HG03196 (cell line): ENCODE results near the gene ACSL4.
"Not testable (repeated sequence)": the region's sequence is repeated elsewhere in the genome, so short reads cannot be mapped to it uniquely, and the experiment has no call there.

Experiments used
- ATAC-seq: cut with Tn5 transposase; IDR thresholded peaks from one replicate; pipeline ENCODE4 v1.9.1; 2021; ENCODE audit not compliant: unreplicated experiment

Gene ACSL4

GRCh38 chrX:109732807-109733612 lies at the start of gene ACSL4:
Gene ACSL4 (minus strand): TSS chrX:109733257. CDS start chrX:109683363, 49,894 bp downstream.
- ATAC-seq, result peak; percentile 83

DNA sequence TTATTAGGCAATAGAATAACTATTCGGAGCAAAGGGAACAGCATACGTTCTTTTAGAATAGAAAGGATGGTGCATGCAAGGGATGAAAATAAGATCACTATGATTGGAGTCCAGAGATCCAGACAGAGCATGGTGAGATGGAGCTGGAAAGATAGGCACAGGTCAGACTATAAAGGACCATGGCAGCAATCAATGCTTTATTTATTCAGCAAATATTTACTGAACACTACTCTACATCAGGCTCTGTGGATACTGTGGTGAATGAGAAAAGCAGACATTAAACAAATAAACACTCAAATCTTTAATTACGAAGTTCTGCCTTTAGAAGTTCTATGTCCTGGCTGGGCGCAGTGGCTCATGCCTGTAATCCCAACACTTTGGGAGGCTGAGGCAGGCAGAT lies 44.7 kb upstream of the ACSL4 start:
- ATAC-seq, result no peak

GRCh38 chrX:109776986-109777385 lies 43.9 kb upstream of the ACSL4 start:
- ATAC-seq, result no peak

DNA sequence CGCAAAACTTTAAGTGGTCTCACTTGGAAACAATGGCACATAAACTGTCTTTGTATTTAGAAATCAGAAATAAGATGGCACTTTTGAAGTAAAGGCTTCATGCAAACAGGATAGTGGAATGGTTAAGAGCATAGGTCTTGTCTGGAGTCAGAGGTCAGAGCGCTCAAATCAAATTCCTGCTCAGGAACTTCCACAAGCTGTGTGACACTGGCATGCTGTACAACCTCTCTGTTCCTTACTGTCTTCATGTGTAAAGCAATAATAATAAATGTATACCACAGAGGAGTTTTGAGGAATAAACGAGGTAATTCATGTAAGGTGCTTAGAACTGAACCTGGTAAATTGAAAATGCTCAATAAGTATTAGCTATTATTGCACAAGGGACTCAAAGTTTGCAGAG lies 43.4 kb upstream of the ACSL4 start:
- no peak for ATAC-seq

- ATAC-seq, result no peak
These were observed 42.3 kb upstream of the ACSL4 start for GRCh38 chrX:109775386-109775785.

DNA sequence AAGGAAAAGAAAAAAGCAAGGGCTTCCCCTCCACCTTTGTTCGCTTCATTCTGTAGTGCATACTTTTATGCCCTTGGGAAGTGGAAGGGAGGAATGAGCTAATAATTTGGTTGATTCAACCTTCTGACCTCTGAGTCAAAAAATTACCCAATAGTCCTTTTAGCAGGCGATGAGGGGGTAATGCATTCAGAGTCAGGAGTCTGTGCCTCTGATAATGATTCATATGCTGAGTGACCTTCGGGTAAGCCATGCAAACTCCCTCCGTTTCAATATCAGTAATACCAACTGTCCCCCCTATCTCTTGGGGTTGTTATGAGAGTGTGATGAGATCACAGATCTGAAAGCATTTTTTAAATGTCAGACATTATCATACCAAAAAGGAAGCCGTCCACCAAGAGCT lies 41.6 kb upstream of the ACSL4 start:
- peak; percentile 99 for ATAC-seq

GRCh38 chrX:109774136-109774535 lies 41.1 kb upstream of the ACSL4 start:
- ATAC-seq, result no peak

GRCh38 chrX:109773374-109773773 lies 40.3 kb upstream of the ACSL4 start:
- no peak for ATAC-seq

GRCh38 chrX:109770780-109771179 lies 37.7 kb upstream of the ACSL4 start:
- no peak for ATAC-seq

- no peak for ATAC-seq
These were observed 27.8 kb upstream of the ACSL4 start for GRCh38 chrX:109760922-109761250.

- ATAC-seq, result no peak
These were observed 27.3 kb upstream of the ACSL4 start for GRCh38 chrX:109760209-109760921.

- no peak for ATAC-seq
These were observed 20.2 kb upstream of the ACSL4 start for GRCh38 chrX:109753256-109753655.

- no peak for ATAC-seq
These were observed 18.6 kb upstream of the ACSL4 start for GRCh38 chrX:109751698-109752097.

DNA sequence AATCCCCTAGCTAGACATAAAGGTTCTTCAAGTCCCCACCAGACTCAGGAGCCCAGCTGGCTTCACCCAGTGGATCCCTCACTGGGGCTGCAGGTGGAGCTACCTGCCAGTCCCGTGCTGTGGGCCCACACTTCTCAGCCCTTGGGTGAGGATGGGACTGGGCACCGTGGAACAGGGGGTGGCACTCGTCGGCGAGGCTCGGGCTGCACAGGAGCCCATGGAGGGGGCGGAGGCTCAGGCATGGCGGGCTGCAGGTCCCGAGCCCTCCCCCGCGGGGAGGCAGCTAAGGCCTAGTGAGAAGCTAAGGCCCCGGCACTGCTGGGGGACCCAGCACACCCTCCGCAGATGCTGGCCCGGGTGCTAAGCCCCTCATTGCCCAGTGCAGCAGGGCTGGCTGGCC lies 16.1 kb upstream of the ACSL4 start:
- ATAC-seq, result no peak

DNA sequence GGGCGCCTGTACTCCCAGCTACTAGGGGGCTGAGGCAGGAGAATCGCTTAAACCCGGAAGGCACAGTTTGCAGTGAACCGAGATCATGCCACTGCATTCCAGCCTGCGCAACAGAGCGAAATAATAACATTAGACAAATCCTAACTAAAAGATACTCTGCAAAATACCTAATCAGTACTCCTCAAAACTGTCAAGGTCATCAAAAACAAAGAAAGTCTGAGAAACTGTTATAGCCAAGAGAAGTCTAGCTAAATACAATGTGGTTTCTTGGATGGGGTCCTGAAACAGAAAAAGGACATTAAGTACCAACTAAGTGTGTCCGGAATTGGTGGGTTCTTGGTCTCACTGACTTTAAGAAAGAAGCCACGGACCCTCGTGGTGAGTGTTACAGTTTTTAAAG lies 14.6 kb upstream of the ACSL4 start:
- no peak for ATAC-seq

DNA sequence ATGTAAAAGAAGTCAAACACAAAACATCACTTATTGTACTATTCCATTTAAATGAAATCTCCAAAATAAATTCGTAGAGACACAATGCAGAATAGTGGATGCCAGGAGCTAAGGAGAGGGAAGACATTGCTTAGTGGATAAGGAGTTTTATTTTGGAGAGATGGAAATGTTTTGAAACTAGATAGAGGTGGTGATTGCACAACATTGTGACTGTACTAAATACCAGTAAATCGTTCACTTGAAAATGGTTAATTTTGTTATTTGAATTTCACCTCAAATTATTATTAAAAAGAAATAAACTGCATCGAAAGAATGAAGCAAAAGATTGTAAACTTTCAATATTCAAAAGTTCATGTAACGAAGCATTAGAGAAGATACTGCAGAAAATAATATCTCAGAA lies 9.7 kb upstream of the ACSL4 start:
- no peak for ATAC-seq

- ATAC-seq, result not testable (repeated sequence)
These were observed 7.8 kb upstream of the ACSL4 start for GRCh38 chrX:109740896-109741295.

DNA sequence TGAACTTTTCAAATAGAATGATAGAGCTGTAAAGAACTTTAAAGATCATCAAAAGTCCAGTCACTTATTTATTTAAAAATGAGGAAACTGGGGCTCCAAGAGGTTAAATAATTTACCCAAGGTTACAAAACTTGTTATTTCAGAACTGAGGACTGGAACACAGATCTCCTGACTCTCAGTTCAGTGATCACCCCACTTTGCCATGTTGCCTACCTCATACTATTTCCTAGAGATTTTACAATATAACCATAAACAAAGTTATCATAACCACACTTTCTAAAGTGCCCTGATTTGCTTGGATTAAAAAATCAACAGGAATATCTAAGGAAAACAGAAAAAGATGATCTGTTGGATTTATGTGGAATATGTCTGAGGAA lies 7.4 kb upstream of the ACSL4 start:
- ATAC-seq, result no peak

- no peak for ATAC-seq
These were observed 6.8 kb upstream of the ACSL4 start for GRCh38 chrX:109739625-109740432.

GRCh38 chrX:109735202-109735744 lies 2.2 kb upstream of the ACSL4 start:
- ATAC-seq, result no peak

DNA sequence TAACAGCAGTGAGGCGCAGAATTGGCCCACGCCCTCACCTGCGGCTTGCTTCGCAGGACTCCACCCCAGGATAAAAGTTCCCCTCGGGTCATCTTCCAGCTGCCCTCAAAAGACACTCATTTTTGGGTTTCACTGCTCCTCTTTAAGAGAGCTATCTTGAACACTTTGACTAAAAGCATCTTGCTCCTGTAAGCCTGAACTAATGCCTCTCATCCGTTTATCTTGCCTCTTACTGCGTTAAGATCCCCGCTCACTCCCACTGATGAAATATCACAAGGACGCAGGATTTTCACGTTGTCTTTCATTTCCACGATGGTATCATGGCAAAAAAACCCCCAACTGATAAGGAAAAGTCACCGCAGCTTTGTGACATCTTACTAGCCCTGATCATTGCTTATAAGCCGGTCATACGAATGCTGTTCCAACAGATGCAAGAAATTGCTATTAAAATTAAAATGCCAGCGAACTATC lies 591 bp upstream of the ACSL4 start:
- ATAC-seq, result no peak
